Activated T-cell treated with anti-CD3 and anti-CD28 coated beads, Interleukin-2, amount 50 U/mL, for 24 hours (primary cell): Measurements from ENCODE around the gene IGSF8.
A peak's percentile ranks its signal among the peaks of the same experiment; 100 is the strongest.

Experiments
- DNase-seq: peaks from one replicate; pipeline ENCODE4 v3.0.0-alpha.2; 2020
- H3K27ac Mint-ChIP-seq: 2 replicates; pipeline ENCODE4 v1.8.0; 2020; ENCODE audit warnings: mild to moderate bottlenecking, mixed read lengths
- H3K27me3 Mint-ChIP-seq: 2 replicates; pipeline ENCODE4 v1.8.0; 2020; ENCODE audit warnings: mixed read lengths
- H3K36me3 Mint-ChIP-seq: 2 replicates; pipeline ENCODE4 v1.8.0; 2020; ENCODE audit warnings: low read depth, mixed read lengths
- H3K4me1 Mint-ChIP-seq: 2 replicates; pipeline ENCODE4 v1.8.0; 2020; ENCODE audit warnings: low read depth, mixed read lengths
- H3K4me3 Mint-ChIP-seq: 2 replicates; pipeline ENCODE4 v1.8.0; 2020; ENCODE audit warnings: mild to moderate bottlenecking, moderate library complexity, mixed read lengths
- H3K9me3 Mint-ChIP-seq: 2 replicates; pipeline ENCODE4 v1.8.0; 2020; ENCODE audit warnings: mixed read lengths

IGSF8 gene

DNA sequence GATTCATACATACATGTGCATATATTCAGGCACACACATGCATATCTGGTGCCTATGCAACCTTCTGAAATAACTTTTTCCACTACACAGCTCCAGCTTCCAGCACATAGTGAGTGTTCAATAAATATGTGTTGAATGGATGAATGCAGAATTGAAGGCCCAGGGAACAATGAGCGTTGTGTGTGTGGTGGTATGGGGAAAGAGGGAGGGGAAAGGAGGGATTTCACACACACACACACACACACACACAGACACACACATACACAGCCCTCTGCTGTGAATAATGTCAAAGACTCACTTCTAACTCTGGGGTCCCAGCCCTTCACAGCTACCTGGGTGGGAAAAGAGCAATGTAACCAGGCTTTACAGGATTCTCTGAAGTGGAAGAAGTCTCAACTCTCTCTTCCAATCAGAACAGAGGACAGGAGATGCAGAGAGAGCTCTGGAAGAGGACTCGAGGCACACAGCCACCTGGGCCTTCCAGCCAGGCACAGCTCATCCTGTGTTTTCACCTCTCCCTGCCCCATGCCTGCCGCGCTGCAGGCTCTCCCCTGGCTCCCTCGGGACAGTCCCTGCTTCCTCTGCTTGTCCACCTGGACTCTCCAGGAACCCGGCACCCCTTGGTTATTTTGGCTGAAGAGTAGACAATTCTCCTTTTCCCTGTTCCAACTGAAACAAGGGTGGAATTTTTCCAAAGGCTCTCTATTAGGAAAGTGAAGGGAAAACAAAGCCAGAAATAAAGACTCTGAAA is 5.4 kb upstream of the IGSF8 start:
- Mint-ChIP-seq H3K27me3 (no peaks in the 10 kb centered on the region), H3K4me1 (peaks cover 39% of the 10 kb centered on the region), H3K27ac (no peak overlapping the region), H3K4me3 (no peak overlapping the region), H3K9me3 (no peaks in the 10 kb centered on the region), H3K36me3 (no peaks in the 10 kb centered on the region)
- DNase-seq: no peak

DNA sequence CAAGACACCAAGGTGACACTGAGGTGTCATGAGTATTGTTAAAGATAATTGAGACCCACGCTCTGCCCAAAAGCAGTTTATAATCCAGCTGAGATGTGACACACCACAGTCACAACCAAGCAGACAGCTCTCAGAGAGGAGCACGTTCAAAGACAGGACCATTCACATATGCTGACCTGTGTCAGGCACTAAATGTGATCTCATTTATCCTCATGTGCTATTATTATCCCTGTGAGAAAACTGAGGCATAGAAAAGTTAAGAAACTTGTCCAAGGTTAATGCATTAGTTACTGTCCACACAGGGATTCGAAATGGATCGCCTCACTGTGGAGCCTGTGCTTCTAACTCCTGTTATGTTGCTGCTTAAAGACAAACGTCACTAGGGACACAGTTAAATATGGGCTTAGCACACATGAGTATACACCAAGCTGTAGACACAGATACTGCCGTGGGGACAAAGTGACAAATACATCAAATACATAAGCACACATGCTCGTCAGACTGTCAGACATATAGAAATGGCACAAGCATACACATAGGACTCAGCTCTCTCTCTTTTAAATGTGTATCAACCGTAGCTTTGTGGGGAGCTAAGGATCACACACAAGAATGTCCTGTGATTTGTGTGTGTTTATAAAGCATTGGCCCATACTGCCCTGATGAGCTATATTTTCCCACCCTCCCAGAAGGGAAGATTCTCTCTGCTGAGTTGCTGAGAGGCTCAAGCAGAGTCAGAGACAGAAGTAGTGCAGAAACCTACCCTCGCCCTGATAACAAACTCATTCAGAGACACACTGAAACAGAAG is 3.5 kb upstream of the IGSF8 start:
- Mint-ChIP-seq H3K27ac (peak overlapping the region; percentile 86), H3K4me3 (no peak overlapping the region), H3K9me3 (no peaks in the 10 kb centered on the region), H3K4me1 (peaks cover 46% of the 10 kb centered on the region), H3K36me3 (peaks cover 7% of the 10 kb centered on the region), H3K27me3 (no peaks in the 10 kb centered on the region)
- DNase-seq: no peak

DNA sequence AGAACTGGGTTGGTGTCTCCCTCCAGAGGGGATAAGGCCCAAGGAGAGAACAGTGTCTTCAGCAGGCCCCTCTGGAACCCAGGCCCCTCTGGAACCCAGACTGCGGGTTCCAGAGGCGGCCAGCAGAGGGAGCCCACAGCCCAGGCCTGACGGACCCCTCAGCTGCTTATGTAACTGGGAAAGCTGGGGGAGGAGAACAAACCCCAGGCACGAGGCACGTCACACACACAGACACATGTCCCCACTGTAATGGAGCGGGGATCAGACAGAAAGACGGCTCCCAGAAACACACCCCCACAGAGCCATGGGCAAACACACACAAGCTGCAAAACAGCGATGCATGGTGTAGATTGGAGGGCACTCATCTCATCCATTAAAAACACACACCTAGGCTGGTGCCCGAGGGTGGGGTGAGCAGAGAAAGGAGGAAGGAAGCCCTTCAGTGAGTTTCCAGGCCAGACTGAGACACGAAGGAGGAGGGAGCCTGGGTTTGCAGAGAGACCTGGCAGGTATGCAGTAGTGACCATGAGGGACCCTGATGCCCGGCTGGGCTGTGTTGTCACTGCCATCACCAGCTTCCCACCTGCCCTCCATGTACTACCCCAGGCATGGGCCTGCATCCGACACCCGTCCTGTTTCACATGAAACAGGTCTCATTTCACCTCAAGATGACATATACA is 2.8 kb upstream of the IGSF8 start:
- no peaks in the 10 kb centered on the region for H3K9me3 Mint-ChIP-seq
- peak overlapping the region; percentile 9 for H3K4me3 Mint-ChIP-seq
- peaks cover 53% of the 10 kb centered on the region for H3K4me1 Mint-ChIP-seq
- no peaks in the 10 kb centered on the region for H3K27me3 Mint-ChIP-seq
- peaks cover 7% of the 10 kb centered on the region for H3K36me3 Mint-ChIP-seq
- DNase-seq: peak; percentile 82
- H3K27ac Mint-ChIP-seq: peak overlapping the region; percentile 86

DNA sequence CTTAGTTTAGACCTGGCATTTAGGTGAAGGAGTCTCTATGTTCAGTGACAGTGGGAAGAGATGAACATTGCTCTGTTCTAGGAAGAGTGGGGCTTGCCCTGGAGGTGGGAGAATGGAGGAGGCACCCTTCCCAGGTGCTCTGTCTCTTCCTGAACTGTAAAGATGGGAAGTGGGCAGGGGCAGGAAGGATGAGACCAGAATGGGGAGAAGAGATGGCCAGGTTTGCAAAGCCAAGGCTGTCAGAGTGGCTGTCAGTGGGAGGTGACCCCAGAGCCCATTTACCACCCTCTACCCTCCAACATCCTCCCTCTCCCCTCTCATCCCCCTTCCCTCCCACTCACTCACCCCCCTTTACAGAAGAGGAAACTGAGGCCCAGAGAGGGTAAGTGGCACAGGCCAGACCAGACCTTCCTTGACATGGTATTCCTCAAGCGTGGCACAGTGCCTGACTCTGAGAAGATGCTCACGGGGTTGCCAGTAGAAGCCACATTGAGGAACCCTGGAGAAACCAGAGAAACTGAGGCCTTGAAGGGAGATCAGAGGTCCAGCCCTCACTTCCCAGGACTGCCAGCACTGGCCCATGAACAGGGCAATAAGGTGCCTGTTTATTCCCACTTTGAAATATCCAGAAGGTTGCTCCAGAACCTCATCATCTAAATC is 1.4 kb upstream of the IGSF8 start:
- Mint-ChIP-seq H3K27me3 (no peaks in the 10 kb centered on the region), H3K4me1 (peaks cover 64% of the 10 kb centered on the region), H3K27ac (peak overlapping the region; percentile 90), H3K36me3 (peaks cover 17% of the 10 kb centered on the region), H3K4me3 (no peak overlapping the region), H3K9me3 (no peaks in the 10 kb centered on the region)
- DNase-seq: no peak

DNA sequence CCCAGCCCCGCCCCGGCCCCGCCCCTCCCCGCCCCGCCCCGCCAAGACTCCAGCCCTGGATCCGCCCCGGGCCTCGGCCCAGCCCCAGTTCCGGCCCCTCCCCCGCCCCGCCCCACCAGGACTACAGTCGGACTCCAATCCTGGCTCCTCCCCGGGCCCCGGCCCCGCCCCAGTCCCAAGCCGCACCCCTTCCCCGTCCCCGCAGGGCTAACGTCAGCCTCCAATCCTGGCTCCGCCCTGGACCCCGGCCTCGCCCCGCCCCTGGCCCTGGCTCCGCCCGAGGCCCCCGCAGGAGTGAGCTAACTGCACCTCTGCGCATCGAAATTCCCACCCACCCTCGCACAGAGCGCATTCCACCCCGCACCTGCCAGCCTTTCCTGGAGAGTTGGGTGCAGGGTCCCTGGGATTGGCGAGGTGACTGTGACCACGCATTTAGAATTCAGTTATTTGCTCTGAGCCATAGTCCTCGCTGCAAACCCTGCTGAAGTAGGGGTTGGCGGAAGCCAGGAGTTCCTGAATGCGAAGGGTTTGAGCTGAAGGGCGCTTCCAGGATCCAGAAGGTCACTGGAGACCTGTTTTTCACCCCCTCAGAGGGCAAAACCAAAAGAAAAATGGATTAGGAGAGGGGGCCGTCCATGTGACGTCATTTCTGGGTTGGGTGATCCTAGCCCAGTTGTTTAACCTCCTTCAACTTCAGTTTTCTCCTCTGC is 588 bp upstream of the IGSF8 start:
- Mint-ChIP-seq H3K9me3 (no peaks in the 10 kb centered on the region), H3K4me1 (peaks cover 68% of the 10 kb centered on the region), H3K4me3 (peak overlapping the region; percentile 71)

DNA sequence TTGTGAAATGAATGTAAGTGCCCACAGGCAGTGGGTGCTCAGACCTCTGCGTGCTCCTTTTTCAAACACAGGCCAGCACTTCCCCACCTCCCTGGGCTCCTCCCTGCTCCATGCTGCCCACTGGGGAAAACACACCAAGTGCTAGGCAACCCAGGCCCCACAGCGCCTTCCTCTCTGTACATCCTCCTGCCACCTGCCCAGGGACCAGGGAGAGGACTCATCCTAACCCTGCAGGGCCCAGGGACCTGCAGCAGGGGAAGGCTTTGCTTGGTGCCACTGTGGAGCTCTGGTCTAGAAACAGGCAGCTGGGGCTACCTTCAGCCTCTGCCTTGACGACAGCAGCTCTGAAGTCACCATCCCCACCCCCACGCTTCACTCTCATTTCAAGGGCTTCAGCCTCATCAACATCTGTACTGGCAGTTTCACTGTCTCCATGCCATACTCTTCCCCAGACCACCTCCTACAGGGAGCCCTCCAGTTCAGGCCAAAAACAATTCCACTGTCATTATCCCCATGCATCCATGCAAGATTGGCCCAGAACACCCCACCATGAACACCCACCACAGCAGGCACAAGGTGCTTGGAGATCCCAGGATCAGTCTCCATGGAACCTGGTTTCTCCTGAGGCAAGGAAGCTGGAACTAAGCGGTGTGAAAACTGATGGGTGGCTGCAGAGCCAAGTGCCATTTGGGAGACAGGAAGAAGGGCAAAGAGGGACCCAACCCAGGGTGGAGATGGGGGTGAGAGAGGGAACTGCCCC is 1.1 kb downstream of the IGSF8 start:
- H3K27ac Mint-ChIP-seq: peak overlapping the region; percentile 92
- DNase-seq: peak; percentile 45
- H3K4me3 Mint-ChIP-seq: peak overlapping the region; percentile 90
- peaks cover 69% of the 10 kb centered on the region for H3K4me1 Mint-ChIP-seq
- no peaks in the 10 kb centered on the region for H3K9me3 Mint-ChIP-seq
- H3K27me3 Mint-ChIP-seq: no peaks in the 10 kb centered on the region
- H3K36me3 Mint-ChIP-seq: peaks cover 42% of the 10 kb centered on the region

More for the DNA sequence above, 588 bp upstream of the IGSF8 start:
- DNase-seq: peak; percentile 99
- H3K27ac Mint-ChIP-seq: peak overlapping the region; percentile 90
- H3K27me3 Mint-ChIP-seq: no peaks in the 10 kb centered on the region
- H3K36me3 Mint-ChIP-seq: peaks cover 26% of the 10 kb centered on the region

DNA sequence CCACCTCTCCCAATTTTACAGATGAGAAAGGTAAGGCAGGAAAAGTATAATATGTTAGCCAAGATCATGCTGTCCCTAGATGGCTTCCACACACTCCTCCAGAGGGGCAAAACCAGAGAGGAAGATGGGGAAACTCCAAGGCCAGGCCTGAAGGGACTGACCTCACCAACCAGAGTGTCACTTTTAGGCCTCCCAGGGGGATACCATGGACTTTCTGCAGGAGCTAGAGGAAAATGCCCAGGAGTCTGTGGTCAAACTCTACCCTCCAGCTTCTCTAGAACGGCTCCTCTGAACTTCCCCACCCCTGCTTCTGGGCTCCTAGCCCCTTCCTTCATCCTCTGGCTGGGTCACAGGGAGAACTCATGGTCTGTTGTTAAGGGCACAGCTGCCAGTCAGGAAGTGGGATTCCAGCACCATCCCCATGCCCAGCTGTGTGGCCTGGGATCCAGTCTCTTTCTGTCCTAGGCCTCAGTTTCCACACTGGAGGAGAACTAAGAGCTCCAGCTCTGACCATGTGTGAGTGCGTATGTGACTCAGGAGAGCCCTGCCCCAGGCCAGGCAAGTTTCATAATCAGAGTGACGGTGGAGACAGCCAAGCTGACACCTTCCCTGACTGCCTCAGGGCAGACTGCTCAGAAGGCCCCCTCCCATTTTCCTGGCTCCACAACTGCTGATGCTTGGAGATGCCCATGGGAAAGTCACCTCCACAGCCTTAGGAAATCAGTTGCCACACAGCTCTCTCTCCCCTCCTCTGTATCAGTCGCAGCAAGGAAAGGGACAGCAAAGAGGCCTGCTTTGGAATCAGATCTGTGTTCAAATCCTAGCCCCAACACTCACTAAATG is 1.9 kb downstream of the IGSF8 start:
- no peak for DNase-seq
- H3K4me3 Mint-ChIP-seq: peak overlapping the region; percentile 90
- no peaks in the 10 kb centered on the region for H3K27me3 Mint-ChIP-seq
- H3K36me3 Mint-ChIP-seq: peaks cover 48% of the 10 kb centered on the region
- H3K27ac Mint-ChIP-seq: peak overlapping the region; percentile 92
- peaks cover 61% of the 10 kb centered on the region for H3K4me1 Mint-ChIP-seq
- no peaks in the 10 kb centered on the region for H3K9me3 Mint-ChIP-seq

DNA sequence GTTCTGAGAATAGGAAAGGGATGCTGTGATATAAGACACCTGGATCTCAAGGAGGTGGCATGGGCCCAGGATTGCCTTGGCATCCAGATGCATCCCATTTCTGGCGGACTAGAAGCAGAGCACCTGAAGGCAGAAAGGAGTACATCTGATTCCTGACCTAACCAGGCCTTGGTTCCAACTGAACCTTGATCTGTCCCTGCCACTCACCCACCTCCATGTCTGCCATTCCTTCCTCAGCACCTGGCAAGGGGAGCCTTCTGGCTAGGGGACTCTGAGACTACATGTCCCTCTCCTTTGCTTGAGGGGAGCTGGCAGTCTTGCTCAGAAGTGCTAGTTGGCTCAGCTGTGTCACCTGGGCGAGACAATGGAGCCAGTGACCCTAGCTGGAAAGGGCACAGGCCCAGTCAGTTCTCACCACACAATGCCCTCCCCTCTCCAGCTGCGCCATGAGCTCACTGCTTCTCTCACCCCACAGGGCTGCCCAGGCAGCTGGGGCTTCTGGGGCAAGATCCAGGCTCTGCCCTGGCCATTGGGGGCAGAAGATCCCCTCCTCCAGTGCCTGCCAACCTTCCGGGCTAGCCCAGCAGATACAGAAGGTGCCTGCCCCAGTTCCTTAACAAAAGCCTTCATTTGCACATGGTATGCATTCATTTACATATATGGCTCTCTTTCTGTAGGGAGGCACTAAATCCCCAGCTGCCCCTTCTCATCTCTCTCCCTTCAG is 2.9 kb downstream of the IGSF8 start:
- H3K27me3 Mint-ChIP-seq: no peaks in the 10 kb centered on the region
- H3K36me3 Mint-ChIP-seq: peaks cover 56% of the 10 kb centered on the region
- DNase-seq: no peak
- no peaks in the 10 kb centered on the region for H3K9me3 Mint-ChIP-seq
- peaks cover 52% of the 10 kb centered on the region for H3K4me1 Mint-ChIP-seq
- H3K4me3 Mint-ChIP-seq: peak overlapping the region; percentile 19
- peak overlapping the region; percentile 92 for H3K27ac Mint-ChIP-seq

DNA sequence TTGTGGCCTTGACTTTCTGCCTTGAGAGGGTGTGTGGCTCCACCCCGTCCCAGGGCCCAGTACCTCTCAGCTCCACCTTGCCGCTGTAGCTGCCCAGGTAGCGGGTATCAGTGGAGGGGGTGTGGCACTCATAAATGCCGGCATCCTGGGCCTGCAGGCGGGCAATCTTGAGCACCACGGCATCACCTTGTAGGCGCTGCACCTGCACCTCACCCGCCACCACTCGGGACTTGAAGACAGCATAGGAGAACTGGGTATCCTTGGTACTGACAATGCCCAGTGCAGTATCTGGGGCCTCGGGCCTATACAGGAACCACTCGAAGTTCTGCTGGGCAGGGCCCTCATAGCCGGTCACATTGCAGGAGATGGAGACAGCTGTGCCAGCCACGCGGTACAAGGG is 3.6 kb downstream of the IGSF8 start:
- H3K27ac Mint-ChIP-seq: peak overlapping the region; percentile 22
- peaks cover 59% of the 10 kb centered on the region for H3K36me3 Mint-ChIP-seq
- H3K4me3 Mint-ChIP-seq: no peak overlapping the region
- no peaks in the 10 kb centered on the region for H3K27me3 Mint-ChIP-seq
- DNase-seq: no peak
- peaks cover 50% of the 10 kb centered on the region for H3K4me1 Mint-ChIP-seq
- no peaks in the 10 kb centered on the region for H3K9me3 Mint-ChIP-seq

DNA sequence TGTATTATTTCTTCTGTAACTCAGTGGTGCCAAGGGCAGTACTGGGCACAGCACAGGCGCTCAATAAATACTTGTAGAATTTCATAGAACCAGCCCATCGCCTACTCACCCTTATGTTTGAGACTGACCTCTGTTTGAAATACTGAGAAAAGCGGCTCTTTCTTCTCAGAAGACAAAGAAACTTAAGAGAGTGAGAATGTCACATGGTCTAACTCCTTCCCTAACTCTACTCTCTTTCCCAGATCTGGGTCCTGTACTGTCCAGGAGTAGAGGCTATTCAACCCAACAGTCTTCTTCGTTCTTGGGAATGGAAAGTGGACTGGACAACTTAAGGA is 4.2 kb downstream of the IGSF8 start:
- peak overlapping the region; percentile 55 for H3K27ac Mint-ChIP-seq
- H3K36me3 Mint-ChIP-seq: peaks cover 61% of the 10 kb centered on the region
- no peaks in the 10 kb centered on the region for H3K9me3 Mint-ChIP-seq
- H3K4me3 Mint-ChIP-seq: no peak overlapping the region
- DNase-seq: no peak
- H3K27me3 Mint-ChIP-seq: no peaks in the 10 kb centered on the region
- peaks cover 45% of the 10 kb centered on the region for H3K4me1 Mint-ChIP-seq

DNA sequence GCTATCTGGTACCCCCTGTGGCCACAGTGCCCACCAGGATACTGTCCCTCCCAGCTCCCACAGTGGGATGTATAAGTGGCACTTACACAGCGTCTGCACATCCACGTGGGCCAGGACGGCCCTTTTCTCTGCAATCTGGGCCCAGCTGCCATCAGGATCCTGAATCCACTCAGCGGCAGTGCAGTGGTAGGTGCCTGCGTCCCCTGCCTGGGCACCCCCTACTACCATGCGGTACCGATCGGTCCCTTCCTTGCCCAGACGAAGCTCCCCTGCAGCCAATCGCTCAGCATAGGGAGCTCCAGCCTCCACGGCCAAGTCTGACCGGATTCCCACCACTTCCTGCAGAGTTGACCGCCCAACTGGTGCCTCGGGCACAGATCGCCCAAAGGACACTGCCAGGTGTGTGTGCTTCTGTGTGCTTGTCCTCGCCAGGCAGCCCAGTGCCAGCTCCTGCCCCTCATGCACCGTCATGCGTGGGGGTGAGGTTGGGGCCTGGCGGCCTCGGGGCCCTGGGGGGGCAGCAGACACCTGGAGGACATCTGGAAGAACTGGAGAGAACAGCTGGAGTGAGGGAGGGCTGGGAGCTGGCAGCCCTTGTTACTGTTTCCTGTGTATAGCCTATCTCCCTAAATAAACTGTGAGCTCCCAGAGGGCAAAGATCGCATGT is 4.7 kb downstream of the IGSF8 start:
- Mint-ChIP-seq H3K4me3 (no peak overlapping the region), H3K27me3 (no peaks in the 10 kb centered on the region), H3K9me3 (no peaks in the 10 kb centered on the region), H3K36me3 (peaks cover 66% of the 10 kb centered on the region), H3K4me1 (peaks cover 42% of the 10 kb centered on the region), H3K27ac (no peak overlapping the region)
- no peak for DNase-seq

DNA sequence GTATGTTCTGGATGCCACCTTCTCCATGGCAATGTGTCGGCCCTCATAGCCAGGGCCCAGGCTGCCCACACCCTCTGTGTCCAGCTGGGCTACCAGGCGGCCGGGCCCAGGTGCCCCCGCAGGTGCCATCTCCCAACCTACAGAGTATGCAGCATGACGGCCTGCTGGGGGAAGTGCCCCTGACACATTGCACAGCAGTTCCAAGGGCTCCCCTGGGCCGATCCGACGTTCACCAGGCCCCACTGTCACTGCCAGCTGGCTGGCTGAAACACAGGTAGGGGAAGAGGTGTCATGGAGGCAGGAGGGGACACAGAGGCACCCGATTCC is 5.4 kb downstream of the IGSF8 start:
- peaks cover 73% of the 10 kb centered on the region for H3K36me3 Mint-ChIP-seq
- peaks cover 42% of the 10 kb centered on the region for H3K4me1 Mint-ChIP-seq
- no peaks in the 10 kb centered on the region for H3K27me3 Mint-ChIP-seq
- no peak for DNase-seq
- no peaks in the 10 kb centered on the region for H3K9me3 Mint-ChIP-seq
- H3K4me3 Mint-ChIP-seq: no peak overlapping the region
- H3K27ac Mint-ChIP-seq: peak overlapping the region; percentile 37
